OCI-LY7 (cell line): ENCODE data around the gene SMR3B. TPM values are rescaled to one million over a fixed set of nuclear protein-coding genes. Genes with fewer than 3 reads are reported as not detected.

ENCODE experiments used
- BruUV-seq: library from RNA; stranded (reverse); fragments of 400-500 nt; replicated peaks from 2 replicates; lab custom pipeline; 2021; lab: Mats Ljungman, UMichigan
- CTCF ChIA-PET: fragments of 300-600 bp; sonication (Branson Sonifier 250); formaldehyde crosslinking; loops from one replicate; lab custom pipeline; 2022; ENCODE audit warnings: antibody characterized with exemption; ENCODE audit not compliant: unreplicated experiment; lab: Charles Lee
- POLR2A ChIA-PET: fragments of 300-600 bp; sonication (Branson Sonifier 250); formaldehyde crosslinking; loops from one replicate; lab custom pipeline; 2022; ENCODE audit warnings: antibody characterized with exemption; lab: Charles Lee
- DNase-seq: peaks from one replicate; pipeline ENCODE4 v3.0.0-alpha.2; 2015; ENCODE audit warnings: low spot score
- H2AFZ ChIP-seq: fragments of 200-600 bp; sonication (generic), shearing (Covaris generic); 2 replicates; pipeline ENCODE4 v1.6.1; 2014; ENCODE audit warnings: mild to moderate bottlenecking, antibody characterized with exemption, low read length, moderate library complexity
- H3K27ac ChIP-seq: fragments of 200-600 bp; sonication (generic); 2 replicates; pipeline ENCODE4 v1.5.1; 2014; ENCODE audit warnings: mixed run types, low read depth, mild to moderate bottlenecking, moderate library complexity, low read length, inconsistent platforms; ENCODE audit not compliant: poor library complexity, severe bottlenecking
- H3K36me3 ChIP-seq: fragments of 200-600 bp; sonication (generic); 2 replicates; pipeline ENCODE4 v1.6.1; 2014; ENCODE audit warnings: mild to moderate bottlenecking, antibody characterized with exemption, low read length, moderate library complexity, mixed read lengths; ENCODE audit not compliant: insufficient read depth
- H3K4me1 ChIP-seq: fragments of 200-600 bp; sonication (generic); 2 replicates; pipeline ENCODE4 v1.5.1; 2014; ENCODE audit warnings: mild to moderate bottlenecking, low read length; ENCODE audit not compliant: insufficient read depth, poor library complexity, severe bottlenecking
- H3K4me2 ChIP-seq: fragments of 200-600 bp; sonication (generic); 2 replicates; pipeline ENCODE4 v1.6.1; 2014; ENCODE audit warnings: mild to moderate bottlenecking, low read length
- H3K4me3 ChIP-seq: fragments of 200-600 bp; sonication (generic); 2 replicates; pipeline ENCODE4 v1.5.1; 2014; ENCODE audit warnings: mild to moderate bottlenecking, low read depth, low read length; ENCODE audit not compliant: poor library complexity, severe bottlenecking
- H3K79me2 ChIP-seq: fragments of 200-600 bp; sonication (generic); 2 replicates; pipeline ENCODE4 v1.6.1; 2016; ENCODE audit warnings: low read depth, mild to moderate bottlenecking, low read length, moderate library complexity, mixed read lengths; ENCODE audit not compliant: insufficient read depth
- H3K9me2 ChIP-seq: fragments of 200-600 bp; sonication (generic); 2 replicates; pipeline ENCODE4 v1.6.1; 2016; ENCODE audit warnings: mild to moderate bottlenecking, low read length, mixed read lengths; ENCODE audit not compliant: insufficient read depth
- H3K9me3 ChIP-seq: fragments of 200-600 bp; sonication (generic); 2 replicates; pipeline ENCODE4 v1.6.1; 2014; ENCODE audit warnings: mild to moderate bottlenecking, mixed run types, low read length, mixed read lengths
- H4K20me1 ChIP-seq: fragments of 200-600 bp; sonication (generic); 2 replicates; pipeline ENCODE4 v1.6.1; 2014; ENCODE audit warnings: mild to moderate bottlenecking, antibody characterized with exemption, low read length, moderate library complexity, mixed read lengths; ENCODE audit not compliant: insufficient read depth
- EZH2phosphoT487 ChIP-seq: fragments of 200-600 bp; sonication (generic); IDR thresholded peaks from 2 replicates; pipeline ENCODE4 v1.6.1; 2018; ENCODE audit warnings: low read depth, borderline replicate concordance, mild to moderate bottlenecking, mixed run types, antibody characterized with exemption, low read length, moderate library complexity, mixed read lengths
- intact Hi-C: fragments of 100-400 bp; cut with micrococcal nuclease; formaldehyde crosslinking; loops from one replicate; pipeline ENCODE4 v1.10.0; 2022; ENCODE audit not compliant: unreplicated experiment
- total RNA-seq, 2 experiments: library from RNA; depleted of rRNA in 1 of 2; stranded (reverse); fragments of >200 nt in 1 of 2; shearing (Covaris generic) in 1 of 2; gene quantifications; 2 replicates each; pipeline ENCODE4 v1.2.3, GENCODE V29; 2014 to 2022
- TF ChIP-seq, protein P1 (sequence below): fragments of 200-600 bp; sonication (generic); conservative IDR thresholded peaks from 2 replicates; pipeline ENCODE4 v1.5.1; 2014; ENCODE audit warnings: mild to moderate bottlenecking, antibody characterized with exemption, low read length, moderate library complexity, mixed read lengths

SMR3B gene
- total RNA-seq, 2 experiments from 2014 or later, result not detected

DNA sequence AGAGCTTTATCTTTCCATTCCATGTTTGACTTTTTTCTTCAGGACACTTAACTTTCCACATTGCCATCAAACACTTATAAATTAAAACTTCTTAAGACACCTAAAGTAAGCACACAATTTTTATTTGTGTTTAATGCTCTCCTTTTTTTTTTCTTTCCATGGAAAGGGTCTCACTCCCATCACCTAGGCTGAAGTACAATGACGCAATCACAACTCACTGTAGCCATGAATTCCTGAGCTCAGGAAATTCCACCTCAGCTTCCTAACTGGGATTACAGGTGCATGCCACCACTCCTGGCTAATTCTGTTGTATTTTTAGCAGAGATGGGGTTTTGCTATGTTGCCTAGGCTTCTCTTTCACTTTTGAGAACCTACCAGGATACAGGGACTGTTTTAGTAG, 15.1 kb upstream of the SMR3B start:
- ChIA-PET CTCF (no interaction called here), POLR2A (interaction anchor here (1.4 kb wide), 1 partner anchor 10 kb away, joined by 5 read pairs; no protein-coding TSS in a partner anchor)
- no peak overlapping the region for H3K4me2 ChIP-seq
- no peak for DNase-seq
- H3K9me3 ChIP-seq, result no peaks in the 10 kb centered on the region
- no peaks in the 10 kb centered on the region for H3K4me1 ChIP-seq
- no peak overlapping the region for H2AFZ ChIP-seq
- H4K20me1 ChIP-seq, result no peaks in the 10 kb centered on the region
- H3K9me2 ChIP-seq, result no peaks in the 10 kb centered on the region
- TF ChIP-seq, protein P1, sequence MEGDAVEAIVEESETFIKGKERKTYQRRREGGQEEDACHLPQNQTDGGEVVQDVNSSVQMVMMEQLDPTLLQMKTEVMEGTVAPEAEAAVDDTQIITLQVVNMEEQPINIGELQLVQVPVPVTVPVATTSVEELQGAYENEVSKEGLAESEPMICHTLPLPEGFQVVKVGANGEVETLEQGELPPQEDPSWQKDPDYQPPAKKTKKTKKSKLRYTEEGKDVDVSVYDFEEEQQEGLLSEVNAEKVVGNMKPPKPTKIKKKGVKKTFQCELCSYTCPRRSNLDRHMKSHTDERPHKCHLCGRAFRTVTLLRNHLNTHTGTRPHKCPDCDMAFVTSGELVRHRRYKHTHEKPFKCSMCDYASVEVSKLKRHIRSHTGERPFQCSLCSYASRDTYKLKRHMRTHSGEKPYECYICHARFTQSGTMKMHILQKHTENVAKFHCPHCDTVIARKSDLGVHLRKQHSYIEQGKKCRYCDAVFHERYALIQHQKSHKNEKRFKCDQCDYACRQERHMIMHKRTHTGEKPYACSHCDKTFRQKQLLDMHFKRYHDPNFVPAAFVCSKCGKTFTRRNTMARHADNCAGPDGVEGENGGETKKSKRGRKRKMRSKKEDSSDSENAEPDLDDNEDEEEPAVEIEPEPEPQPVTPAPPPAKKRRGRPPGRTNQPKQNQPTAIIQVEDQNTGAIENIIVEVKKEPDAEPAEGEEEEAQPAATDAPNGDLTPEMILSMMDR, result no peak
- no peak for TF ChIP-seq EZH2phosphoT487
- no peak overlapping the region for H3K27ac ChIP-seq
- no peaks in the 10 kb centered on the region for H3K36me3 ChIP-seq
- H3K4me3 ChIP-seq, result no peak overlapping the region
- no peaks in the 10 kb centered on the region for H3K79me2 ChIP-seq
- no TSS peak for BruUV-seq
- intact Hi-C loops, result no loop called here

DNA sequence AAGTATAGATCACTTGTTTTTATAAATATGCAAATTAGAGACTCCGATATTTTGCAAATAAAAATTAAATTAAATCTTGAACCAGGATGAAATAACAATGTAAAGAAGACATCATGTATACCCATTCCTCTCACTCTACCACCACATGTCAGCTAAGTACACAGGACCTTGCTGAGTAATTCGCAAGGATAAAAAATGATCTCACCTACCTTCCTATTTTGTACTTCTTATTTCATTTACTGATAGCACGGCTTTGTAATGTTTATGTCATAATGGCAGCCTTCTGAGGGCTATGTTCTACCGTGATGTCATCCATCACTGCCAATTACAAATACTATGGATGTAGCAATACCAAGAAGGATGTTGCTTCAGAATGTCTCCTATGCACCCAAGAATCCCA, 10.9 kb upstream of the SMR3B start:
- no TSS peak for BruUV-seq
- DNase-seq, result no peak
- H3K27ac ChIP-seq, result no peak overlapping the region
- intact Hi-C loops, result no loop called here
- CTCF ChIA-PET, result no interaction called here
- POLR2A ChIA-PET, result no interaction called here
- TF ChIP-seq, protein P1, result no peak
- TF ChIP-seq EZH2phosphoT487, result no peak
- H3K4me1 ChIP-seq, result no peaks in the 10 kb centered on the region
- H3K4me3 ChIP-seq, result no peak overlapping the region
- H3K9me3 ChIP-seq, result no peaks in the 10 kb centered on the region
- H2AFZ ChIP-seq, result no peak overlapping the region
- H3K4me2 ChIP-seq, result no peak overlapping the region
- H3K36me3 ChIP-seq, result no peaks in the 10 kb centered on the region
- no peaks in the 10 kb centered on the region for H3K79me2 ChIP-seq
- H4K20me1 ChIP-seq, result no peaks in the 10 kb centered on the region
- H3K9me2 ChIP-seq, result no peaks in the 10 kb centered on the region

DNA sequence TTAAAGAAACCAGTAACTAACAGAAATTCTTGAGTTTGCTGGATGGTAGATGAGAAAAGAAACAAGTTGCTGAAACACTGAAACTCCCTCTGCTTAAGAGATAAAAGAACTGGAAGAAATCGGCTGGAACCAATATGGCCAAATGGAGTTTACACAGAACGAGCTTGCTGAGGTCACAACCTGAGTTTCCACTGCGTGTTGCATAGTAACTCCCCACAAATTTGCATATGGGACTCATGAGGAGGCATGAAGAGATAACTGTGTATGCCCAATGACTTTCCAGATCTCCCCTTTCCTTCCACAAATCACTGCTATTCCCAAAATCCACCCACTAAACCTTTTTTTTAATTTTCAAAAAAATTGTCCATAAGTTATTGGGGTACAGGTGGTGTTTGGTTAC, 10.2 kb upstream of the SMR3B start:
- no peak overlapping the region for H2AFZ ChIP-seq
- no peak for DNase-seq
- H3K36me3 ChIP-seq, result no peaks in the 10 kb centered on the region
- POLR2A ChIA-PET, result no interaction called here
- no peak overlapping the region for H3K4me3 ChIP-seq
- no peaks in the 10 kb centered on the region for H3K4me1 ChIP-seq
- no peak overlapping the region for H3K27ac ChIP-seq
- H3K4me2 ChIP-seq, result no peak overlapping the region
- intact Hi-C loops, result no loop called here
- TF ChIP-seq EZH2phosphoT487, result no peak
- TF ChIP-seq, protein P1, result no peak
- H3K79me2 ChIP-seq, result no peaks in the 10 kb centered on the region
- H4K20me1 ChIP-seq, result no peaks in the 10 kb centered on the region
- H3K9me3 ChIP-seq, result no peaks in the 10 kb centered on the region
- no TSS peak for BruUV-seq
- H3K9me2 ChIP-seq, result no peaks in the 10 kb centered on the region
- CTCF ChIA-PET, result no interaction called here
